GM13977 (cell line): ENCODE results near the gene ZNF446.
A peak's percentile ranks its signal among the peaks of the same experiment; 100 is the strongest.
"Not testable (repeated sequence)": the region's sequence is repeated elsewhere in the genome, so short reads cannot be mapped to it uniquely, and the experiment has no call there.

ENCODE experiments used
- DNase-seq: peaks from one replicate; pipeline ENCODE4 v3.0.0; 2012; ENCODE audit warnings: low spot score
- in situ Hi-C: fragments of 300-500 bp; cut with MboI; formaldehyde crosslinking; loops from one replicate; pipeline ENCODE4 v1.12.0; 2022; ENCODE audit warnings: low sequenced_read_pairs, low pct_unique_long_range_greater_than_20kb, mixed read lengths, inconsistent platforms; ENCODE audit not compliant: unreplicated experiment
- TF ChIP-seq, protein P1 (sequence below): IDR thresholded peaks from 2 replicates; pipeline ENCODE4 v1.5.1; 2012; ENCODE audit warnings: mild to moderate bottlenecking, control low read depth; ENCODE audit not compliant: insufficient read depth; ENCODE audit errors: extremely low read depth, missing control alignments

Gene ZNF446

GRCh38 chr19:58491393-58491792 lies 15.2 kb downstream of the ZNF446 start:
- DNase-seq: no peak
- in situ Hi-C loops: no loop called here
- TF ChIP-seq, protein P1, sequence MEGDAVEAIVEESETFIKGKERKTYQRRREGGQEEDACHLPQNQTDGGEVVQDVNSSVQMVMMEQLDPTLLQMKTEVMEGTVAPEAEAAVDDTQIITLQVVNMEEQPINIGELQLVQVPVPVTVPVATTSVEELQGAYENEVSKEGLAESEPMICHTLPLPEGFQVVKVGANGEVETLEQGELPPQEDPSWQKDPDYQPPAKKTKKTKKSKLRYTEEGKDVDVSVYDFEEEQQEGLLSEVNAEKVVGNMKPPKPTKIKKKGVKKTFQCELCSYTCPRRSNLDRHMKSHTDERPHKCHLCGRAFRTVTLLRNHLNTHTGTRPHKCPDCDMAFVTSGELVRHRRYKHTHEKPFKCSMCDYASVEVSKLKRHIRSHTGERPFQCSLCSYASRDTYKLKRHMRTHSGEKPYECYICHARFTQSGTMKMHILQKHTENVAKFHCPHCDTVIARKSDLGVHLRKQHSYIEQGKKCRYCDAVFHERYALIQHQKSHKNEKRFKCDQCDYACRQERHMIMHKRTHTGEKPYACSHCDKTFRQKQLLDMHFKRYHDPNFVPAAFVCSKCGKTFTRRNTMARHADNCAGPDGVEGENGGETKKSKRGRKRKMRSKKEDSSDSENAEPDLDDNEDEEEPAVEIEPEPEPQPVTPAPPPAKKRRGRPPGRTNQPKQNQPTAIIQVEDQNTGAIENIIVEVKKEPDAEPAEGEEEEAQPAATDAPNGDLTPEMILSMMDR: no peak

DNA sequence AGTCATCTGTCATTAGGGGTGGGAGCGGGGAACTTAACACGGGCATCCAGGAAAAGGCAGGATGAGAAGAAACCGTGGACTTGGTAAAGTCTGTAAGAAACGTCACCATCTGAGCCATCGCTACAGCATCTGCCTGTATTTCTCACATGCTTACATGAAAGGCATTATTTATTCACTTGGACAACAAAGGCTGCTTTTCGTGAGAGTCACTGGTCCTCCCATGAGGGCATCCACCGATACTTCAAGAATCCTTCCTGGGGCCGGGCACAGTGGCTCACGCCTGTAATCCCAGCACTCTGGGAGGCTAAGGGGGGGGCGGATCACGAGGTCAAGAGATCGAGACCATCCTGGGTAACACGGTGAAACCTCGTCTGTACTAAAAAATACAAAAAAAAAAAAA lies 16.1 kb downstream of the ZNF446 start:
- in situ Hi-C loops: no loop called here
- TF ChIP-seq, protein P1: no peak
- DNase-seq: no peak

DNA sequence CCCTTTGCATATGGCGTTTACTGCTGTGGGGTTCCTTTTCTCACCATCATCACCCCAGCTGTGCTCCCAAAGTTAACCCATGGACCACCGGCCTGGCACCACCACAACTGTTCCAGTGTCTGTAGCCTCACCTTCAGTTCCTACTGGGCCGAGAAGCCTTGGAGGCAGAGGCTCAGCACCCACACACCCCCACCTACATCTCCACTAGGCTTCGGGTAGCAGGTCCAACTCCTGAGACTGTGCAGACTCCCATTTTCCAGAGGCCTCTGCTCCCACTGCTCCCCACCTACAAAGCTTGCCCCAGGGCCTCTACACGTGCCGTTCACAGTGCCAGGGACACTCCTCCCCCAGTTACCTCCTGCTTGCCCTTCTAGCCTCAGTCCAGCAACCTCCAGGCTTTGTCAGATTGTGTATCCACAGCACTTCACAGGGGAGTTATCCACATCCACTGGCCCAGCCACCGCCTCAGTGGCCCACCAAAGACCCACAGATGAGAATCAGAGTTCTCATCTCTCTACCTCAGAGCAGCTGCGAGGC lies 21.6 kb downstream of the ZNF446 start:
- DNase-seq: no peak
- TF ChIP-seq, protein P1: no peak
- in situ Hi-C loops: no loop called here

- DNase-seq: no peak
- TF ChIP-seq, protein P1: no peak
- in situ Hi-C loops: no loop called here
These were observed 22.3 kb downstream of the ZNF446 start for GRCh38 chr19:58498316-58499020.

DNA sequence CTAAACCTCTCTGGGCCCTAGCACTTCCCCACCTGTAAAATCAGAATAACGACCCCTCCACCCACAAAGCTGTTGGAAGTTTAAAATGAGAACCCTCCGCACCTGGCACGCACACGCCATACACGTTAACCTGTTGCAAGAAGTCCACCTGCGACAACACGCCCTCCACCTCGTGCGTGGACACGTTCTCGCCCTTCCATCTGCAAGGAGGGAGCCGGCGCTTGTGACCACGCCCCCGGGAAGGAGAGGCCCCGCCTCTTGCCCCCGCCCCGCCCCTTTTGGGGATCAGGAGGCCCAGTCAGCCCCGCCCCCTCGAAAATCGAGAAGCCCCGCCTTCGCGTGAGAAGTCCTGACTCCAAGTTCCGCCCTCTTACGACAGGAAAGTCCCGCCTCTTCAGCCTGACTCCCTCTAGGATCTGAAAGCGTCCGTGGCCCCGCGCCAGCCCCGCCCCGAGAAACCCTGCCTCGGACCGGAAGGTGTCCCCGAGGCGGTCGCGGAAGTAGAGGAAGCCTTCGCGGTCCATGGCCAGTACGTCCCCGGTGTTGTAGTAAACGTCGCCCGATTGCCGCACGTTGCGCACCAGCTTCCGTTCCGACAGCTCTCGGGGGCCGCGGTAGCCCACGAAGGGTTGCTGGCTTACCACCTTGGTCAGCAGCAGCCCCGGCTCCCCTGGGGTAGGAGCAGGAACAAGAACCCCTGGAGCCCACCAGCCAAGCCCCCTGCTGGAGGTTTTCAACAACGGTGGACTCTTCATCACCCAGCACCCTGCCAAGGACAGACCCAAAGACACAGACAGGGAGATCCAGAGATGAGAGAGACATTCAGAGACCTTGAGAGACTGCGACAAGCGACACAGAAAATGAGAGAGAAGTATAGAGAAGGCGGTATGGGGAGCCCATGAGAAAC lies 23.1 kb downstream of the ZNF446 start:
- peak; percentile 98 for DNase-seq
- in situ Hi-C loops: no loop called here
- TF ChIP-seq, protein P1: peak; percentile 19

- TF ChIP-seq, protein P1: no peak
- no peak for DNase-seq
- in situ Hi-C loops: no loop called here
These were observed 24.1 kb downstream of the ZNF446 start for GRCh38 chr19:58500242-58500641.

DNA sequence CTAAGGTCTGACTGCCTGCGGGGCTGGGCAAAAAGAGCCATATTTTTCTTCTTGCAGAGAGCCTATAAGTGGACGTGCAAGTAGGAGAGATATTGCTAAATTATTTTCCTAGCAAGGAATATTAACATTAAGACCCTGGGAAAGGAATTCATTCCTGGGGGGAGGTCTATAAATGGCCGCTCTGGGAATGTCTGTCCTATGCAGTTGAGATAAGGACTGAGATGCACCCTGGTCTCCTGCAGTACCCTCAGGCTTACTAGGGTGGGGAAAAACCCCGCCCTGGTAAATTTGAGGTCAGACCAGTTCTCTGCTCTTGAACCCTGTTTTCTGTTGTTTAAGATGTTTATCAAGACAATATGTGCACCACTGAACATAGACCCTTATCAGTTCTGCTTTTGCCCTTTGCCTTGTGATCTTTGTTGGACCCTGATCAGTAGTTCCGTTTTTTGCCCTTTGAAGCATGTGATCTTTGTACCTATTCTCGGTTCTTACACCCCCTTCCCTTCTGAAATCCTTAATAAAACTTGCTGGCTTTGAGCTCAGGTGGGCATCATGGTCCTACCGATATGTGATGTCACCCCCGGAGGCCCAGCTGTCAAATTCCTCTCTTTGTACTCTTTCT lies 31.6 kb downstream of the ZNF446 start:
- in situ Hi-C loops, DNase-seq: not testable (repeated sequence)
